Mucosa of rectum (tissue), 2 donors: Measurements from ENCODE around the gene PCDHGA6.
"Not testable (repeated sequence)": the region's sequence is repeated elsewhere in the genome, so short reads cannot be mapped to it uniquely, and the experiment has no call there.

ENCODE experiments used
- H3K27ac ChIP-seq, 2 donors: one replicate each; pipeline ENCODE4 v1.7.0; 2013; ENCODE audit warnings: inconsistent platforms in 2 of 2, low read depth in 2 of 2, low read length in 2 of 2
- H3K27me3 ChIP-seq, 2 donors: one replicate each; pipeline ENCODE4 v1.7.0; 2013; ENCODE audit warnings: low read length in 2 of 2; ENCODE audit not compliant: control insufficient read depth in 2 of 2, insufficient read depth in 2 of 2
- H3K36me3 ChIP-seq, 2 donors: one replicate each; pipeline ENCODE4 v1.7.0; 2013; ENCODE audit warnings: low read length in 2 of 2; ENCODE audit not compliant: control insufficient read depth in 2 of 2, insufficient read depth in 2 of 2
- H3K4me1 ChIP-seq, 2 donors: one replicate each; pipeline ENCODE4 v1.7.0; 2013; ENCODE audit warnings: low read length in 2 of 2, mild to moderate bottlenecking in 1 of 2; ENCODE audit not compliant: control insufficient read depth in 2 of 2, insufficient read depth in 2 of 2
- H3K4me3 ChIP-seq, 2 donors: one replicate each; pipeline ENCODE4 v1.7.0; 2013; ENCODE audit warnings: low read length in 2 of 2
- H3K9ac ChIP-seq, 2 donors: one replicate each; pipeline ENCODE4 v1.7.0; 2013; ENCODE audit warnings: low read length in 2 of 2, low read depth in 1 of 2, mild to moderate bottlenecking in 1 of 2
- H3K9me3 ChIP-seq, 2 donors: one replicate each; pipeline ENCODE4 v1.7.0; 2013; ENCODE audit warnings: low read length in 2 of 2; ENCODE audit not compliant: control insufficient read depth in 2 of 2
- donor health status: healthy.
- donor health status: Normal muscosa, but diverticular disease.

The PCDHGA6 gene

DNA sequence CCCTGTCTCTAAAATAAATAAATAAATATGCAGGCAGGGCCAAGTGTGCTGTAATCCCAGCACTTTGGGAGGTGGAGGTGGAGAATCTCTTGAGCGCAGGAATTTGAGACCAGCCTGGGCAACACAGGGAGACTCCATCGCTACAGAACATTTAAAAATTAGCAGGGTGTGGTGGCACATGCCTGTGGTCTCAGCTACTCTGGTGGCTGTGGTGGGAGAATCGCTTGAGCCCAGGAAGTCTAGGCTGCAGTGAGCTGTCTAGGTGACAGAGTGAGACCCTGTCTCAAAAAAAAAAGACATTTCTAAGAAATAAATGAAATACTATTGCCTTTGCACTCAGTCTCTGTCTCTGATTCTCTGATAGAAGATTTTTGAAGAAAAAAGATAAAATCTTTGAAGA is 37.9 kb downstream of the PCDHGA6 start:
- no peak overlapping the region for H3K4me3 ChIP-seq
- no peak overlapping the region for H3K27ac ChIP-seq
- H3K27me3 ChIP-seq, result no peaks in the 10 kb centered on the region
- H3K36me3 ChIP-seq, result no peaks in the 10 kb centered on the region
- no peak overlapping the region for H3K9ac ChIP-seq
- H3K9me3 ChIP-seq, result peaks cover 14 to 31% of the 10 kb centered on the region in 2 donors
- H3K4me1 ChIP-seq, result no peaks in the 10 kb centered on the region

DNA sequence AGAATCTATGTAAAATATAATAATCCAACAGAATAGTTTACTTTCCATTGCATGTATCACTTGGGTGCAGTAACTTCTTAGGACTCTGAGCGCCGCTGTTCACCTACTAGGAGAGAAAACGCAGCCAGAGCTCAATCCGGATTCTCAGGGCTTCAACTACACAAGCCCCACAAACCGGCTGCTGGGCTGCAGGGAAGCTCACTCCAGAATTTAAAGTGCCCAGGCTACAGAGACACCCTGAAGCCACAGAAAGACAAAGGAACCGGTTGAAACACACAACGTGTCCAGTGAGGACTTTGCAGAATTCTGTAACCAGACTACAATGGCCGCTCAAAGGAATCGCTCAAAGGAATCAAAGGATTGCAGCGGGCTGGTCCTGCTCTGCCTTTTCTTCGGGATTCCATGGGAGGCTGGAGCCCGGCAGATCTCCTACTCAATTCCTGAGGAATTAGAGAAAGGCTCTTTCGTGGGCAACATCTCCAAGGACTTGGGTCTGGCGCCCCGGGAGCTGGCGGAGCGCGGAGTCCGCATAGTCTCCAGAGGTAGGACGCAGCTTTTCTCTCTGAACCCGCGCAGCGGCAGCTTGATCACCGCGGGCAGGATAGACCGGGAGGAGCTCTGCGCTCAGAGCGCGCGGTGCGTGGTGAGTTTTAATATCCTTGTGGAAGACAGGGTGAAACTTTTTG is 39.3 kb downstream of the PCDHGA6 start, which contains the start of gene PCDHGA10:
PCDHGA10 (plus strand) TSS at position 134 of the 686 bp plus-strand sequence; CDS start at position 323, 189 bp downstream.
- Histone ChIP-seq H3K27ac (no peak within 1 kb of the TSS), H3K36me3 (no peaks in the 10 kb centered on the region), H3K9me3 (peaks cover 12 to 31% of the 10 kb centered on the region in 2 donors), H3K4me3 (peak within 1 kb of the TSS; percentile 58 to 73), H3K27me3 (no peaks in the 10 kb centered on the region), H3K9ac (peak within 1 kb of the TSS in 1 of 2 donors; percentile 6), H3K4me1 (no peaks in the 10 kb centered on the region)

DNA sequence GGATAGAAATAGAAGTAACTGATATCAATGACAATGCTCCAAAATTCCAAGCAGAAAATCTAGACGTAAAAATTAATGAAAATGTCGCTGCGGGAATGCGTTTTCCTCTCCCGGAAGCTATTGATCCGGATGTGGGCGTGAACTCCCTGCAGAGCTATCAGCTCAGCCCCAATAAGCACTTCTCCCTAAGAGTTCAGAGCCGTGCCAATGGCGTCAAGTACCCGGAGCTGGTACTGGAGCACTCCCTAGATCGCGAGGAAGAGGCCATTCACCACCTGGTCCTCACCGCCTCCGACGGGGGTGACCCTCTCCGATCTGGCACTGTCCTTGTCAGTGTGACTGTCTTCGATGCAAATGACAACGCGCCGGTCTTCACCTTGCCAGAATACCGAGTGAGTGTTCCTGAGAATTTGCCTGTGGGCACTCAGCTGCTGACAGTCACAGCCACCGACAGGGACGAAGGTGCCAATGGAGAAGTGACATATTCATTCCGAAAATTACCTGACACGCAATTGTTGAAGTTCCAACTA is 39.9 kb downstream of the PCDHGA6 start:
- Histone ChIP-seq H3K9me3 (peaks cover 17 to 35% of the 10 kb centered on the region in 2 donors), H3K4me3 (peak overlapping the region; percentile 58 to 73), H3K27ac (no peak overlapping the region), H3K9ac (no peak overlapping the region), H3K27me3 (no peaks in the 10 kb centered on the region), H3K4me1 (no peaks in the 10 kb centered on the region), H3K36me3 (no peaks in the 10 kb centered on the region)

DNA sequence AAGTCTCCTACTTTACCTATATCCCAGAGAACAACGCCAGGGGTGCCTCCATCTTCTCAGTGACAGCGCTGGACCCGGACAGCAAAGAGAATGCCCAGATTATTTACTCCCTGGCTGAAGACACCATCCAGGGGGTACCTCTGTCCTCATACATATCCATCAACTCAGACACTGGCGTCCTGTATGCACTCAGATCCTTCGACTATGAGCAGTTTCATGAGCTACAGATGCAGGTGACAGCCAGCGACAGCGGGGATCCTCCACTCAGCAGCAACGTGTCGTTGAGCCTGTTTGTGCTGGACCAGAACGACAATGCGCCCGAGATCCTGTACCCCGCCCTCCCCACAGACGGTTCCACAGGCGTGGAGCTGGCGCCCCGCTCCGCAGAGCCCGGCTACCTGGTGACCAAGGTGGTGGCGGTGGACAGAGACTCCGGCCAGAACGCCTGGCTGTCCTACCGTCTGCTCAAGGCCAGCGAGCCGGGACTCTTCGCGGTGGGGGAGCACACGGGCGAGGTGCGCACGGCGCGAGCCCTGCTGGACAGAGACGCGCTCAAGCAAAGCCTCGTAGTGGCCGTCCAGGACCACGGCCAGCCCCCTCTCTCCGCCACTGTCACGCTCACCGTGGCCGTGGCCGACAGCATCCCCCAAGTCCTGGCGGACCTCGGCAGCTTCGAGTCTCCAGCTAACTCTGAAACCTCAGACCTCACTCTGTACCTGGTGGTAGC is 41.0 kb downstream of the PCDHGA6 start:
- H3K36me3 ChIP-seq, H3K9ac ChIP-seq, H3K4me1 ChIP-seq, H3K27me3 ChIP-seq, H3K27ac ChIP-seq: not testable (repeated sequence)
- Histone ChIP-seq H3K4me3 (peak overlapping the region in 1 of 2 donors; percentile 31), H3K9me3 (peaks cover 25 to 35% of the 10 kb centered on the region in 2 donors)

DNA sequence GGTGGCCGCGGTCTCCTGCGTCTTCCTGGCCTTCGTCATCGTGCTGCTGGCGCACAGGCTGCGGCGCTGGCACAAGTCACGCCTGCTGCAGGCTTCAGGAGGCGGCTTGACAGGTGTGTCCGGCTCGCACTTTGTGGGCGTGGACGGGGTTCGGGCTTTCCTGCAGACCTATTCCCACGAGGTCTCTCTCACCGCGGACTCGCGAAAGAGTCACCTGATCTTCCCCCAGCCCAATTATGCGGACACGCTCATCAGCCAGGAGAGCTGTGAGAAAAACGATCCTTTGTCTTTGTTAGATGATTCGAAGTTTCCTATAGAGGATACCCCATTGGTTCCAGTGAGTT is 41.6 kb downstream of the PCDHGA6 start:
- not testable (repeated sequence) for H3K36me3 ChIP-seq, H3K4me1 ChIP-seq, H3K4me3 ChIP-seq, H3K9ac ChIP-seq, H3K27me3 ChIP-seq, H3K27ac ChIP-seq
- H3K9me3 ChIP-seq, result peaks cover 27 to 33% of the 10 kb centered on the region in 2 donors

DNA sequence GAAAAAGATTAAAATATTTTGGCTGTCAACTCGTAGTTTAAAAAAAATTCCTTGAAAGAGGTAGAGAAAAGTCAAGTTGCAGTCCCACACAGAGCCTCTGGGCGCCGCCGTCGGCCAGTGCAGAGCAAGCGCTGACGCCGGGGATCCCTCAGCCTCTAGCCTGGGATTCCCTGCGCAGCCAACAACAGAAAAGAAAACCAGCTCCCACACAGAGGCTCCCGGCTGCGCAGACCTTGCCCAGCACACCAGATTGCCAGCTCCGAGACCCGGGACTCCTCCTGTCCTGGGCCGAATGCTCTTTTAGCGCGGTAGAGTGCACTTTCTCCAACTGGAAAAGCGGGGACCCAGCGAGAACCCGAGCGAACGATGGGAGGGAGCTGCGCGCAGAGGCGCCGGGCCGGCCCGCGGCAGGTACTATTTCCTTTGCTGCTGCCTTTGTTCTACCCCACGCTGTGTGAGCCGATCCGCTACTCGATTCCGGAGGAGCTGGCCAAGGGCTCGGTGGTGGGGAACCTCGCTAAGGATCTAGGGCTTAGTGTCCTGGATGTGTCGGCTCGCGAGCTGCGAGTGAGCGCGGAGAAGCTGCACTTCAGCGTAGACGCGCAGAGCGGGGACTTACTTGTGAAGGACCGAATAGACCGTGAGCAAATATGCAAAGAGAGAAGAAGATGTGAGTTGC is 43.9 kb downstream of the PCDHGA6 start, which contains the start of gene PCDHGB7:
PCDHGB7 (plus strand) TSS at position 184 of the 679 bp plus-strand sequence; CDS start at position 367, 183 bp downstream.
- not testable (repeated sequence) for H3K36me3 ChIP-seq, H3K4me1 ChIP-seq, H3K9ac ChIP-seq, H3K27ac ChIP-seq, H3K27me3 ChIP-seq
- Histone ChIP-seq H3K9me3 (peaks cover 36 to 43% of the 10 kb centered on the region in 2 donors), H3K4me3 (peak within 1 kb of the TSS; percentile 45 to 46)

DNA sequence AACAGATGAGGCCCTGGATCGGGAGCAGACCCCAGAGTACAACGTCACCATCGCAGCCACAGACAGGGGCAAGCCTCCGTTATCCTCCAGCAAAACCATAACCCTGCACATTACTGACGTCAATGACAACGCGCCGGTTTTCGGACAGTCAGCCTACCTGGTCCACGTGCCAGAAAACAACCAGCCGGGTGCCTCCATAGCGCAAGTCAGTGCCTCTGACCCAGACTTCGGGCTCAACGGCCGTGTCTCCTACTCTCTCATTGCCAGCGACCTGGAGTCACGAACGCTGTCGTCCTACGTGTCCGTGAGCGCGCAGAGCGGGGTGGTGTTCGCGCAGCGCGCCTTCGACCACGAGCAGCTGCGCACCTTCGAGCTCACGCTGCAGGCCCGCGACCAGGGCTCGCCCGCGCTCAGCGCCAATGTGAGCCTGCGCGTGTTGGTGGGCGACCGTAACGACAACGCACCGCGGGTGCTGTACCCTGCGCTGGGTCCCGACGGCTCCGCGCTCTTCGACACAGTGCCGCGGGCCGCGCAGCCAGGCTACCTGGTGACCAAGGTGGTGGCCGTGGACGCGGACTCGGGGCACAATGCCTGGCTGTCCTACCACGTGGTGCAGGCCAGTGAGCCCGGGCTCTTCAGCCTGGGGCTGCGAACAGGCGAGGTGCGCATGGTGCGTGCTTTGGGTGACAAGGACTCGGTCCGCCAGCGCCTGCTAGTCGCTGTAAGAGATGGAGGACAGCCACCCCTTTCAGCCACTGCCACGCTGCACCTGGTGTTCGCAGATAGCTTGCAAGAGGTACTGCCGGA is 45.6 kb downstream of the PCDHGA6 start:
- peaks cover 37 to 44% of the 10 kb centered on the region in 2 donors for H3K9me3 ChIP-seq
- no peak overlapping the region for H3K9ac ChIP-seq
- no peaks in the 10 kb centered on the region for H3K4me1 ChIP-seq
- H3K36me3 ChIP-seq, result no peaks in the 10 kb centered on the region
- H3K4me3 ChIP-seq, result peak overlapping the region in 1 of 2 donors; percentile 31
- H3K27me3 ChIP-seq, result no peaks in the 10 kb centered on the region
- H3K27ac ChIP-seq, result no peak overlapping the region

DNA sequence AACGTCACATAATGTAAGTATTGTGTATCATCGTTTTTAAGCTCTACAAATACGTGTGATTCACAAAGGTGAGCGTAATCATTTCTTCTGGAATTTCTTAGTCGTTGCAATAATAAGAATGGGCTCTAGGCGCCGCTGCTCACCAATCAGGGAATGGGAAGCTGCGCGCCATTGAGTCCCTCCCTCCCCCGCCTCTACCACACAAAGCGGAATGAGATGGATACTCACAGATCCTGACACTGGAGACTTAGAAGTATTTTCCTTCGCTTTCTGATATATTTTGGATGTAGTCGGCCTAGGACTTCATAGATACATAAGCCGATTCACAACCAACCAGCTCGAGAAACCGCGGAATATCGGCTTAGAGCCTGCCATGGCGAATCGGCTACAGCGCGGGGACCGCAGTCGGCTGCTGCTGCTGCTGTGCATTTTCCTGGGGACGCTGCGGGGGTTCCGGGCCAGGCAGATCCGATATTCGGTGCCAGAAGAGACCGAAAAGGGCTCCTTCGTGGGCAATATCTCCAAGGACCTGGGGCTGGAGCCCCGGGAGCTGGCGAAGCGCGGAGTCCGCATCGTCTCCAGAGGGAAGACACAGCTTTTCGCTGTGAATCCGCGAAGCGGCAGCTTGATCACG is 47.3 kb downstream of the PCDHGA6 start, which contains the start of gene PCDHGA11:
PCDHGA11 (plus strand) TSS at position 197 of the 634 bp plus-strand sequence; CDS start at position 374, 177 bp downstream.
- H3K9me3 ChIP-seq, result peaks cover 41 to 45% of the 10 kb centered on the region in 2 donors
- no peaks in the 10 kb centered on the region for H3K27me3 ChIP-seq
- H3K4me1 ChIP-seq, result no peaks in the 10 kb centered on the region
- no peak within 1 kb of the TSS for H3K9ac ChIP-seq
- no peak within 1 kb of the TSS for H3K27ac ChIP-seq
- no peaks in the 10 kb centered on the region for H3K36me3 ChIP-seq
- peak within 1 kb of the TSS; percentile 13 to 47 for H3K4me3 ChIP-seq

DNA sequence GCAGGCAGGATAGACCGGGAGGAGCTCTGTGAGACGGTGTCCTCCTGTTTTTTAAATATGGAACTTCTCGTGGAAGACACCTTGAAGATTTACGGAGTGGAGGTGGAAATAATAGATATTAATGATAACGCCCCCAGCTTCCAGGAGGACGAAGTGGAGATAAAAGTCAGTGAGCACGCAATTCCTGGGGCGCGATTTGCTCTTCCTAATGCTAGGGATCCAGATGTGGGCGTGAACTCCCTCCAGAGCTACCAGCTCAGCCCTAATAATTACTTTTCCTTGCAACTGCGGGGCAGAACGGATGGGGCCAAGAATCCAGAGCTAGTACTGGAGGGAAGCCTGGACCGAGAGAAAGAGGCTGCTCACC is 47.8 kb downstream of the PCDHGA6 start:
- no peak overlapping the region for H3K27ac ChIP-seq
- H3K27me3 ChIP-seq, result no peaks in the 10 kb centered on the region
- H3K4me1 ChIP-seq, result no peaks in the 10 kb centered on the region
- H3K36me3 ChIP-seq, result no peaks in the 10 kb centered on the region
- H3K4me3 ChIP-seq, result peak overlapping the region in 1 of 2 donors; percentile 47
- H3K9ac ChIP-seq, result no peak overlapping the region
- peaks cover 45% of the 10 kb centered on the region in 2 donors for H3K9me3 ChIP-seq
